Medulla oblongata (tissue), 1 donor: Measurements from ENCODE around the gene SLC45A3.

ENCODE experiments used
- DNase-seq: peaks from one replicate; pipeline ENCODE4 v3.0.0-alpha.2; 2015; ENCODE audit errors: extremely low spot score

The SLC45A3 gene

DNA sequence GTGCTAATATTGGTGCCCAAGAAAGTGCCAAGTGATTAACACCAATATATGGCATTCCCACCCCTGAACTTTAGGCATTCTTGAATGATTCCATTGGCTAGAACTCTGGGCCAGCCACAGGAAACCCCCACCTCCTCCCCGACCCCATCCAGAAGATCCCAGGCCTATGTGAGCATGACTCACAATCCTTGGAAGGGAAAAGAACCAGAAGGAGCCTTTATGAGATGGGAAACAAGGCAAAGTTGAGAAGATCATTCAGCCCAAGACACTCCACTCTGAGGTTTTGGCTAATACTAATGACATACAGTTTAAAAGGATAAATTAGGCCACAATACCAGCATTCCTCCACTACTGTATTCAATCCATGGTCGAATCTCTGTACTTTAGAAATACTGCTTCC lies 70.3 kb downstream of the SLC45A3 start:
- DNase-seq = no peak
